GM12878 (cell line): Measurements from ENCODE around the gene HMGXB3. TPM values are rescaled to one million over a fixed set of nuclear protein-coding genes. Genes with fewer than 3 reads are reported as not detected.

ENCODE experiments used
- ATAC-seq: fragments of 200-7000 bp; cut with Tn5 transposase; 3 replicates; pipeline ENCODE4 v1.9.1; 2020; ENCODE audit warnings: mild to moderate bottlenecking, moderate library complexity
- BruUV-seq: library from RNA; stranded (reverse); fragments of 400-500 nt; replicated peaks from 2 replicates; lab custom pipeline; 2021; lab: Mats Ljungman, UMichigan
- CTCF ChIA-PET: fragments of 300-600 bp; sonication (Branson Sonifier 250); formaldehyde crosslinking; extraction: SDS; loops from one replicate; lab custom pipeline; 2021; ENCODE audit warnings: inconsistent platforms; lab: Yijun Ruan, JAX
- POLR2A ChIA-PET: fragments of 350-600 bp; formaldehyde crosslinking; extraction: SDS; loops from one replicate; lab custom pipeline; 2021; ENCODE audit warnings: inconsistent platforms; lab: Charles Lee
- RAD21 ChIA-PET: fragments of 300-600 bp; sonication (Branson Sonifier 250); formaldehyde crosslinking; loops from one replicate; lab custom pipeline; 2023; ENCODE audit warnings: antibody characterized with exemption; ENCODE audit not compliant: unreplicated experiment; lab: Charles Lee
- SMC1A ChIA-PET: fragments of 300-600 bp; sonication (Branson Sonifier 250); formaldehyde crosslinking; loops from one replicate; lab custom pipeline; 2023; ENCODE audit not compliant: unreplicated experiment, uncharacterized antibody; lab: Charles Lee
- DNase-seq: peaks from one replicate; pipeline ENCODE4 v3.0.0-alpha.2; 2011; ENCODE audit warnings: low read depth, low spot score
- FAIRE-seq: peaks from 3 replicates; lab custom pipeline; 2011; peaks lifted over from hg19 to GRCh38; lab: Jason Lieb, UNC
- H2AFZ ChIP-seq: 2 replicates; pipeline ENCODE4 v1.6.0; 2011; ENCODE audit warnings: low read depth, low read length, control low read depth; ENCODE audit not compliant: control insufficient read depth
- H3K27ac ChIP-seq: 2 replicates; pipeline ENCODE4 v1.5.1; 2011; ENCODE audit warnings: control low read depth; ENCODE audit not compliant: control insufficient read depth, insufficient read depth
- H3K27me3 ChIP-seq, 2 experiments: replicated peaks in 1 of 2; 2 replicates each; pipeline versions ENCODE4 v1.6.0 to v1.6.1; 2011; ENCODE audit warnings: low read length in 1 of 2; ENCODE audit not compliant: control insufficient read depth in 2 of 2, insufficient read depth in 2 of 2
- H3K36me3 ChIP-seq, 2 experiments: 2 replicates each; pipeline ENCODE4 v1.5.1; 2011; ENCODE audit warnings: low read length in 1 of 2; ENCODE audit not compliant: control insufficient read depth in 2 of 2, insufficient read depth in 2 of 2
- H3K4me1 ChIP-seq: 2 replicates; pipeline ENCODE4 v1.6.1; 2011; ENCODE audit warnings: mild to moderate bottlenecking, low read length, moderate library complexity, mixed read lengths; ENCODE audit not compliant: control insufficient read depth, insufficient read depth
- H3K4me2 ChIP-seq: 2 replicates; pipeline ENCODE4 v1.6.0; 2011; ENCODE audit warnings: control low read depth; ENCODE audit not compliant: control insufficient read depth, insufficient read depth
- H3K4me3 ChIP-seq: fragments of 200-600 bp; sonication (generic); 2 replicates; pipeline ENCODE4 v1.5.1; 2016
- H3K79me2 ChIP-seq: 2 replicates; pipeline ENCODE4 v1.6.0; 2011; ENCODE audit warnings: low read length; ENCODE audit not compliant: control insufficient read depth, insufficient read depth
- H3K9ac ChIP-seq: 2 replicates; pipeline ENCODE4 v1.8.0; 2011; ENCODE audit warnings: low read length, control low read depth, mixed read lengths; ENCODE audit not compliant: control insufficient read depth, insufficient read depth
- H3K9me3 ChIP-seq: replicated peaks from 3 replicates; pipeline ENCODE4 v1.5.1; 2011; ENCODE audit warnings: mild to moderate bottlenecking, low read length; ENCODE audit not compliant: control insufficient read depth, insufficient read depth
- H4K20me1 ChIP-seq: 2 replicates; pipeline ENCODE4 v1.6.0; 2011; ENCODE audit not compliant: control insufficient read depth, insufficient read depth
- HDAC2 ChIP-seq: fragments of 200-600 bp; sonication (generic); IDR thresholded peaks from 2 replicates; pipeline ENCODE4 v1.6.1; 2017
- IKZF1 ChIP-seq: fragments of 450-650 bp; conservative IDR thresholded peaks from 2 replicates; pipeline ENCODE4 v1.6.1; 2017; ENCODE audit warnings: antibody characterized with exemption, mild to moderate bottlenecking
- NFYB ChIP-seq: IDR thresholded peaks from 2 replicates; pipeline ENCODE4 v1.6.1; 2011; ENCODE audit warnings: low read depth, mild to moderate bottlenecking, low read length, improper control_type of control experiment, moderate library complexity; ENCODE audit not compliant: insufficient read depth
- POLR2AphosphoS2 ChIP-seq: IDR thresholded peaks from 2 replicates; pipeline ENCODE4 v1.6.1; 2011; ENCODE audit warnings: low read depth, mild to moderate bottlenecking, low read length, improper control_type of control experiment, moderate library complexity
- RCOR1 ChIP-seq: conservative IDR thresholded peaks from 2 replicates; pipeline ENCODE4 v1.6.1; 2012; ENCODE audit warnings: low read depth, low read length, improper control_type of control experiment
- SIX5 ChIP-seq: IDR thresholded peaks from 2 replicates; pipeline ENCODE4 v1.6.1; 2011; ENCODE audit warnings: mild to moderate bottlenecking, low read depth, low read length, moderate library complexity; ENCODE audit not compliant: severe bottlenecking
- USF2 ChIP-seq: IDR thresholded peaks from 2 replicates; pipeline ENCODE4 v1.6.1; 2011; ENCODE audit warnings: low read depth, low read length, improper control_type of control experiment, borderline replicate concordance
- ZNF687 ChIP-seq: fragments of 450-650 bp; IDR thresholded peaks from 2 replicates; pipeline ENCODE4 v1.6.1; 2017; ENCODE audit warnings: mild to moderate bottlenecking, moderate library complexity
- WGBS: methylation state at CpG from one replicate; pipeline ENCODE4 v1.1.6; 2016; ENCODE audit warnings: low lambda C conversion rate; ENCODE audit not compliant: insufficient replicate concordance, insufficient coverage; ENCODE audit errors: missing lambda C conversion rate; 5-methylcytosine and 5-hydroxymethylcytosine counted together
- in situ Hi-C: fragments of 300-500 bp; cut with MboI; formaldehyde crosslinking; loops from 9 replicates; pipeline ENCODE4 v1.14.3; 2018; ENCODE audit warnings: mixed read lengths
- intact Hi-C: fragments of 100-400 bp; cut with micrococcal nuclease; formaldehyde crosslinking; loops from one replicate; pipeline ENCODE4 v1.14.2; 2022; ENCODE audit not compliant: unreplicated experiment
- polyA plus RNA-seq, 11 experiments: library from polyadenylated mRNA; depleted of rRNA in 4 of 11; unstranded in 6 of 11; stranded (reverse) in 5 of 11; fragments of >200 nt; fragmentation: Nextera tagmentation in 4 of 11; fragmentation: Illumina TruSeq in 1 of 11; extraction: Ambion mirVana in 4 of 11; extraction: Trizol in 1 of 11; gene quantifications; 1 replicate in 1 of 11; 2 replicates in 10 of 11; pipeline versions ENCODE4 v1.2.1 to v1.2.3, GENCODE V29; 2011 to 2016; ENCODE audit warnings: inconsistent platforms in 2 of 11, missing spikeins in 2 of 11, low read depth in 1 of 11
- total RNA-seq, 4 experiments: library from RNA; depleted of rRNA in 3 of 4; stranded (reverse); fragments of >200 nt in 3 of 4; fragmentation: Illumina TruSeq in 1 of 4; extraction: Trizol in 1 of 4; gene quantifications; 2 replicates each; pipeline versions ENCODE4 v1.2.1 to v1.2.3, GENCODE V29; 2013 to 2021
- TF ChIP-seq, protein P1 (sequence below): IDR thresholded peaks from 2 replicates; pipeline ENCODE4 v1.6.1; 2012; ENCODE audit warnings: improper control_type of control experiment, low read depth, low read length; ENCODE audit not compliant: insufficient replicate concordance

The HMGXB3 gene
- total and polyA plus RNA-seq, 10 of the 15 experiments (the other 5 are each of a cell fraction or from before 2014, with no cell fraction given): 1.00 to 42.2 (median 28.1) TPM

DNA sequence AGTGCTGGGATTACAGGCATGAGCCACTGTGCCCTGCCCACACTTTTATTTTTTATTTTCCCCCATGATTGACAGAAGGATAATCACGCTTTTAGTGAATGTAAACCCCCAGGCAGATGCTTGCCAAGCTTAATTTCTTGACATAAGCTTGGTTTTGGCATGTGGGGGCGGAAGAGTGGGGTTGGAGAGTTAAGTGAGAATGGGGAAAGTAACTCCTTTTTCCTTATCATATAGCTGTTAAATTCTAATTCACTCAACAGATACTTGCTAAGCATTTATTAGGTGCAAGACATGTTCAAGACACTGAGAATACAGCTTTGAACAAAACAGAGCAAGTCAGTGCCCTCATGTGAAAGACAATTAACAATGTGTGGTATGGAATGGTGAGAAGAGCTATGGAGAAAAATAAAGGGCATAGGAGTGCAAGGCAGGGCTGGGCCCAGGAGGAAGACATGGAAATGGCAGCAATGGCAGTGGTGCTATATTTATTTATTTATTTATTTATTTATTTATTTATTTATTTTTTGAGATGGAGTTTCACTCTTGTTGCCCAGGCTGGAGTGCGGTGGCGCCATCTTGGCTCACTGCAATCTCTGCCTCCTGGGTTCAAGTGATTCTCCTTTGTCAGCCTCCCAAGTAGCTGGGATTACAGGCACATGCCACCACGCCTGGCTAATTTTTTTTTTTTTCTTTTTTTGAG, 37.8 kb upstream of the HMGXB3 start:
- no peaks in the 10 kb centered on the region for H3K36me3 ChIP-seq
- ChIA-PET POLR2A (interaction anchor here (0.6 kb wide), 1 partner anchor 490 kb away, joined by 3 read pairs; no protein-coding TSS in a partner anchor), SMC1A (interaction anchor here (0.7 to 2.7 kb wide), 15 partner anchors 9 to 326 kb away, joined by 3 to 20 read pairs (median 5); partner anchors contain the start of gene TIGD6), CTCF (interaction anchor here (0.8 to 6.6 kb wide), 25 partner anchors 7 to 346 kb away, joined by 3 to 59 read pairs (median 4); partner anchors contain the start of gene PDE6A), RAD21 (interaction anchor here (0.7 to 4.7 kb wide), 6 partner anchors 108 to 323 kb away, joined by 3 to 53 read pairs (median 4); no protein-coding TSS in a partner anchor)
- H3K4me3 ChIP-seq: no peak overlapping the region
- no peak overlapping the region for H2AFZ ChIP-seq
- H3K4me2 ChIP-seq: no peak overlapping the region
- FAIRE-seq: no peak
- H3K79me2 ChIP-seq: no peaks in the 10 kb centered on the region
- in situ Hi-C loops: no loop called here
- H3K27ac ChIP-seq: no peak overlapping the region
- H4K20me1 ChIP-seq: no peaks in the 10 kb centered on the region
- H3K9me3 ChIP-seq: no peaks in the 10 kb centered on the region
- WGBS: 99% methylated on average over 5 of the region's 5 CpGs
- intact Hi-C loops: loop anchor here (10.0 kb wide), 1 partner anchor 228 kb away; the partner anchor contains the start of gene PPARGC1B
- no peak for DNase-seq
- no peak for ATAC-seq
- no peaks in the 10 kb centered on the region for H3K27me3 ChIP-seq
- no peak overlapping the region for H3K9ac ChIP-seq
- no TSS peak for BruUV-seq
- peaks cover 12% of the 10 kb centered on the region for H3K4me1 ChIP-seq
- TF ChIP-seq USF2 (no peak), POLR2AphosphoS2 (no peak), IKZF1 (no peak), HDAC2 (no peak), NFYB (no peak), ZNF687 (no peak), SIX5 (no peak), RCOR1 (no peak)
- TF ChIP-seq, protein P1, sequence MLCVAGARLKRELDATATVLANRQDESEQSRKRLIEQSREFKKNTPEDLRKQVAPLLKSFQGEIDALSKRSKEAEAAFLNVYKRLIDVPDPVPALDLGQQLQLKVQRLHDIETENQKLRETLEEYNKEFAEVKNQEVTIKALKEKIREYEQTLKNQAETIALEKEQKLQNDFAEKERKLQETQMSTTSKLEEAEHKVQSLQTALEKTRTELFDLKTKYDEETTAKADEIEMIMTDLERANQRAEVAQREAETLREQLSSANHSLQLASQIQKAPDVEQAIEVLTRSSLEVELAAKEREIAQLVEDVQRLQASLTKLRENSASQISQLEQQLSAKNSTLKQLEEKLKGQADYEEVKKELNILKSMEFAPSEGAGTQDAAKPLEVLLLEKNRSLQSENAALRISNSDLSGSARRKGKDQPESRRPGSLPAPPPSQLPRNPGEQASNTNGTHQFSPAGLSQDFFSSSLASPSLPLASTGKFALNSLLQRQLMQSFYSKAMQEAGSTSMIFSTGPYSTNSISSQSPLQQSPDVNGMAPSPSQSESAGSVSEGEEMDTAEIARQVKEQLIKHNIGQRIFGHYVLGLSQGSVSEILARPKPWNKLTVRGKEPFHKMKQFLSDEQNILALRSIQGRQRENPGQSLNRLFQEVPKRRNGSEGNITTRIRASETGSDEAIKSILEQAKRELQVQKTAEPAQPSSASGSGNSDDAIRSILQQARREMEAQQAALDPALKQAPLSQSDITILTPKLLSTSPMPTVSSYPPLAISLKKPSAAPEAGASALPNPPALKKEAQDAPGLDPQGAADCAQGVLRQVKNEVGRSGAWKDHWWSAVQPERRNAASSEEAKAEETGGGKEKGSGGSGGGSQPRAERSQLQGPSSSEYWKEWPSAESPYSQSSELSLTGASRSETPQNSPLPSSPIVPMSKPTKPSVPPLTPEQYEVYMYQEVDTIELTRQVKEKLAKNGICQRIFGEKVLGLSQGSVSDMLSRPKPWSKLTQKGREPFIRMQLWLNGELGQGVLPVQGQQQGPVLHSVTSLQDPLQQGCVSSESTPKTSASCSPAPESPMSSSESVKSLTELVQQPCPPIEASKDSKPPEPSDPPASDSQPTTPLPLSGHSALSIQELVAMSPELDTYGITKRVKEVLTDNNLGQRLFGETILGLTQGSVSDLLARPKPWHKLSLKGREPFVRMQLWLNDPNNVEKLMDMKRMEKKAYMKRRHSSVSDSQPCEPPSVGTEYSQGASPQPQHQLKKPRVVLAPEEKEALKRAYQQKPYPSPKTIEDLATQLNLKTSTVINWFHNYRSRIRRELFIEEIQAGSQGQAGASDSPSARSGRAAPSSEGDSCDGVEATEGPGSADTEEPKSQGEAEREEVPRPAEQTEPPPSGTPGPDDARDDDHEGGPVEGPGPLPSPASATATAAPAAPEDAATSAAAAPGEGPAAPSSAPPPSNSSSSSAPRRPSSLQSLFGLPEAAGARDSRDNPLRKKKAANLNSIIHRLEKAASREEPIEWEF: no peak
